GM21528 (cell line): ENCODE results near the gene MDFIC2.
"Not testable (repeated sequence)": the region's sequence is repeated elsewhere in the genome, so short reads cannot be mapped to it uniquely, and the experiment has no call there.

Experiments used
- ATAC-seq: cut with Tn5 transposase; IDR thresholded peaks from one replicate; pipeline ENCODE4 v1.9.1; 2021; ENCODE audit warnings: mild to moderate bottlenecking, moderate library complexity; ENCODE audit not compliant: unreplicated experiment, low FRiP score

The MDFIC2 gene

DNA sequence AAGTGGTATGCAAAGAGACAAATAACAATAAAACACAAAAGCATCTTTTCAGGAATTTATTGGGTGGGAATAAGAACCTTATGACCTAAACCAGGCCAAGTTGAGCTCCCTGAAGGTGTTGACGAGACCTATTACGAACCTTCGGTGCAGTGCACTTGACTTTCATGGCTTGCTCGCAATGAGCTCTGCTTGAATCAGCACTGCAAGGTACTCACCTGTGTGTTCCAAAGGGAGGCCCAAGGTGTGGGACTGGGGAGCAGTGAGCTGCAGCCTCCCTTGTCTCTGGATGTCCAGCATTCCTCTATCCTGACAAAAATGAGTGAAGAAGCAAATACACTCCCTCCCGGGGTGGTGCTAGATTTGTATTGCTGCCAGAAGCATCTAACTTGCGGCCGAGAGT is at the start of gene MDFIC2:
TSS of gene MDFIC2 (minus strand) at position 303 of the 400 bp plus-strand sequence. CDS start 665 bp downstream, outside the sequence.
- no peak for ATAC-seq

DNA sequence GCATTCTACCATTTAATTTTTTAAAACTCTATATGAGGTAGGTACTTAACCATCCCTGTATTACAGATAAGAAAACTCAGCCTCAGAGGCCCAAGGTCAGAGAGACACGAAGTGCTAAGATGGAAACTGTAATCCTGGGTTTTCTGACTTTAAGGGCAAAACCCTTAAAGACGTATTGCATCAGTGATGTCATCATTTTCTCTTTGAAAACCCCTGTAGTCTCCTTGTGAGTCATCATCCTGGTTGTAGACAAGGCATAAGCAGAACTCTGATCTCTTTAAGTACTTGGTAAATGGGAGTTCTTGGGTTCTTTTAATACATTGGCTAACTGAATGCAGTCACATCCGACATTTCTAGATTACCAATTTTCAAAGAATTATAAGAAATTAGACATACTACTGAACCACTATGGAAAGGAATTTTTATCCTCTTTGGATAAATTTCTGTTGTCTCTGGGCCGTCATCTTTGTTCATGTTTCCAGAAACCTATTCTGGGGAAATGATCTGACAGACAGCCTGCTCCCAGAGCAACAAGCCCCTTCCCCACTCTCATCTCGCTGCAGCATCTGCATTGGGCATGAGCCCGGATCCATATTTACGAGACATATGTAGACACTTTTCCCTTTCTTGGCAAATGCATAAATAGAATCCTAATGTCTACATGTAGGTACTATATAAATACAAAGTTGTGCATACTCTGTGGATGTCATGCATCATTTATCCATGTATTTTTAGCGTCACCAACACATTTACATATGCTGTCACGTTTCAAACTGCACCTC is 48.7 kb upstream of the MDFIC2 start:
- peak; percentile 58 for ATAC-seq

DNA sequence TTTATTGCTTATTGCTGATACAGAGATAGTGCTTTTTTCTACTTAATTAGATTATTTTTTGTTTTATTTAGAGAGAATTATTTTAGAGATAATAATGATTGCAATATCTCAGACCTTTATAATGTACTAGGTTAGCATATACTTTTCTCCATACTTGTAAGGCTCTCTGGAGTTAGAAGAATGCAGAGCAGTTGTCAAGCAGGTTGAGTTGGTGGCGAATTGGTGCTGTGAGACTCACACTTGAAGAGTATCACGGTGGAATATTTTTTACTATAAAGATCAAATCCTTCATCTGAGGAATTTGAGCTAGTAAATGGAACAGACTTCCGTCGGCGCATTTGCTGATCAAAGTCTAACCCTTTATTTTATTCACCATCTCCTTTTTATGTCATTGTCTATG is 47.3 kb upstream of the MDFIC2 start:
- ATAC-seq: no peak

DNA sequence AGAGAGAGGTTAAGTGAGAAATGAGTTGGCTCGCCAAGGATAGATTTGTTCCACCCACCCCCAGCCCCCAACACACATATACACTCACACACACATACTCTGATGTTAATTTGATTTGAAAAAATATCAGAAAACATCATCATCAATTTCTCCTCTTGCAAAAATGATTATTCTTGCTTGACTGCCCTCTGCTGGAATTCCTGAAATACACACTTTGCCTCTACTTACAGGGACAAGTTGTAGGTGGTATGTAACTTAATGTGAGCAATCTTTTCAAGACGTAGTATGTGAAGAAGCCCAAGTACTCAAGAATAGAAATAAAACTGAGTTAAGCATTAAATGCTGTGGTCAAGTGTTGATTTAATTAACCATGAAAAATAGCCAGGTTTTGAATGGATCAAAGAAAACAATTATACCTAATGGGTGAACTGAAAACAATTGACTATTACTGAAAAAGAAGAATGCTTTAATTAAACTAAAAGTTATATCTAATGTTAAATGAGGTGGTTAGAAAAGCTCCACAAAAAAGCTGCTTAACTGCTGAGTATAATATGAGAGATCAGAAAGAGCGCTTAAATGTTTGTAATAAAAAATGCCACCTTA is 46.6 kb upstream of the MDFIC2 start:
- no peak for ATAC-seq

DNA sequence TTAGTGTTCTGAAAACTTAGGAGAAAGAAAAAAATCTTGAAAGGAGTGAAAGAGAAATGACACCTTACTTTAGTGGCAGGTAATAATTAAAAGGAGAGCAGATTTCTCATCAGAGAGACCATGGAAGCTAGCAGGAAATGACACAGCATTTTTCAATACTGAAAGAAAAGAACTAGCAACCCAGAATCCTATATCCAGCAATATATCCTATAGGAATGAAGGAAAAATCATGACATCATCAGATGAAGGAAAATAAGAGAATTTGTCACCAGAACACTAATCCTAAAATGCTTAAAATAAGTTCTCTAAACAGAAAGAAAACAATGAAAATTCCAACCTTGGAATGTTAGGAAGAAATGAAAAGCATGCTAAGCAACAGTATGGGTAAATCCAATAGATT is 39.8 kb upstream of the MDFIC2 start:
- no peak for ATAC-seq

DNA sequence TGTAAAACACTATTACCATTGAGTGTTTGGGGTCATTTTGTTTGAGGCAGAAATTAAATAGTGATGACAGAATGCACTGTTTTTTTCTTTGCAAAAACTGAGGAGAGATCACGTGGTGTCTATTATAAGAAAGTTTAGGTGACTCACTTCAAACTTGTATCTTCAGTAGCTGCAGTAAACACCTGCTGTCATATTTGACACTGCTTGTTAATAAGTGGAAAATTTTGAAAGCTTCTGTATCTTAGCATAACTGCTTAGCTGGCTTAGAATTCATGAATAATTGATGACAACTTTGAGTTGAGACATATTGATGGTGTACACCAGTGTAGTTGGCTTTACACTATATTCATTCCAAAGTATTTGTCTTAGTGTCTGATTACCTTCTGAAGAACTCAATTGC is 29.7 kb upstream of the MDFIC2 start:
- no peak for ATAC-seq

DNA sequence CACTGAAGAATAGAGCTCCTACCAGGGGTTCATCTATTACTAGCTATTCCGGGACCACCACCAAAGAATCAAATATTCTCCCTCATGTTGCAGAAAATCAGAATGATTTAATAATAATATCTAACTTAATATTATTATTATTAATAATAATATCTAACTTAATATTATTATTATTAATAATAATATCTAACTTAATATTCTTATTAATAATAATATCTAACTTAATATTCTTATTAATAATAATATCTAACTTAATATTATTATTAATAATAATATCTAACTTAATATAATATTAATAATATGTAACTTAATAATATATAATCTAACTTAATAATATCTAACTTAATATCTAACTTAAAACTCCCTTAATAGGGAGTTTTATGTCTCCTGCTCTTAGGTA is 24.4 kb upstream of the MDFIC2 start:
- ATAC-seq: not testable (repeated sequence)

DNA sequence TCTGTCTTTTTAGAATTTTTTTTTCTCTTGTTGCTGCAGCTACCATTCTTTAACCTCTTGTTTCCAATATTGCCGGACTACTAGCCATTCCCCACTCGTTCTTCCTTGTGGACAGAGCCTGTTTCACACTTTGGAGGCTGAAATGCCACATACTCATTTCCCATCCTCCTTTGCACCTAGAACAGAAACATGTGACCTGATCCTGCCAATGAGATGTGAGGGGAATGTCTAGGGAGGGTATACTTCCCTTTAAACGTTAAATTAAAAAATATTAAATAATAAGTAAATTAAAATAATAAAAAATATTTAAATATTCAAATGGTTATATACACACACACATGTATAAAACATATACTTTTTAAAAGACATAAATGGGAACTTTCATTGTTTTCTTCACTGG is 20.6 kb upstream of the MDFIC2 start:
- ATAC-seq: no peak

DNA sequence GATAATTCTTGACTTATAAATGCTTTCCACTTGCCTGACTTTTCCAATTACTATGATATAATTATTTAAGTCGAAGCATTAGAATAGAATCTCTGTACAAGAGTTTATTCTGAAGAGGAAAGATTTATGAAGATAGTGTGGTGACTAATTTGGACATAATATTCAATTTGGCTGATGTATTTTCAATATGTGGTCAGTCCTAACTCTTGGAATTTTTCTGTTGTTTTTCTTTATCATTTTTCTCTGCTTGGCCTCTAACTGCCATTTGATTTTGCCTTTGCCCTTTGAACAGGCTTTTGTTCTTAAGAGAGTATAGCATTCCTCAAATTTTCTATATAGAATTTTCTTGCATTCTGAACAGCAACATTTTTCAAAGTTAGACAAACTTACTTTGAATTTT is 2.6 kb upstream of the MDFIC2 start:
- no peak for ATAC-seq

DNA sequence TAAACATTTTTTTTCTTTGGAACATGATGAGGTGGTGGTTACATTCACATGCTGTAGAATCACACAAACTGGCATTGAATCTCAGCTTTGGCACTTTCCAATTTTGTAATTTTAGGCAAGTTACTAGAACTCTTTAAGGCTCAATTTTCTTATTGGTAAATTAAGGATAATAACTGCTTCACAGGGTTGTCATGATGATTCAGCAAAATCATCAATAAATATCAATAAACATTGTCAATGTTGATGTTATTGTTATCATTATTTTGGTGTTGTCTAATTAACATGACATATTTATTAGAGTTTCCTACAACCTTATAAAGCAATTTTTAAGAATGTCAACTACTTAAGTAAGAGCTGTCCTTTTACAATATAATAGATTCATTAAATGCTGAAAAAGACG is 1.6 kb downstream of the MDFIC2 start:
- no peak for ATAC-seq

DNA sequence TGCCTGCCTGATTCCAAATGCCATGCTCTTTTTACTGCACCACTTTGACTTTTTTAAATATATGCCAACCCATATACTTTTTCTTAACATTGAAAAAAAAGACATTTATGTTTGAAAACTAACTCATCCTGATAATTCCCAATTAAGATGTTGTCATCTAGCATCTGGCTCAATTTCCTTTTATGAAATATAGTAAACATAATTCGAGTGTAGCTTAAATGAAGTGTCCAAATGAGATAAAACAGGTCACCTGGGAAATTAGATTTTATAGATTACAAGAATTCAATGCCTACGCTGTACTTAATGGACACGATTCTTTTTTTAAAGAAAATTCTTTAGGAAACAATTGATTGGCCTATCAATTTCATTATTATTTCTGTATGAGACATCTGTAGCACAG is 2.8 kb downstream of the MDFIC2 start:
- no peak for ATAC-seq

DNA sequence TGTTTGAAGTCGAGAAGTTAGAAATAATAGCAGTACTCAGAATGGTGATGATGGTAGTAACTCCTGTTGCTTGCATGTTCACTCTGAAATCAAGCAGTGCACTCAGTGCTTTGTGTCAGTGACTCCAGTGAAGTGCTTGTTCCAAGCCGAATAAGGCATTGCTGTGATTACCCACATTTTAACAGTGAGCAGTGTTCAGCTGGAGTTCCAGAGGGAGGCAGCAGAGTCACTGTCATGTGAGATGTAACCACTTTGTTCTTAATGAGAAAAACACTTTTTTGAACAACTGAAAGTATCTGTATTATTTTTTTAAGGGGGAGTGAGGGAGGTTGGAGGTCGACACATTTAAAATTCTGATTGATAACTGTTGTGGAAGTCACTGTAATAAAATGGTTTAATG is 3.7 kb downstream of the MDFIC2 start:
- ATAC-seq: no peak

DNA sequence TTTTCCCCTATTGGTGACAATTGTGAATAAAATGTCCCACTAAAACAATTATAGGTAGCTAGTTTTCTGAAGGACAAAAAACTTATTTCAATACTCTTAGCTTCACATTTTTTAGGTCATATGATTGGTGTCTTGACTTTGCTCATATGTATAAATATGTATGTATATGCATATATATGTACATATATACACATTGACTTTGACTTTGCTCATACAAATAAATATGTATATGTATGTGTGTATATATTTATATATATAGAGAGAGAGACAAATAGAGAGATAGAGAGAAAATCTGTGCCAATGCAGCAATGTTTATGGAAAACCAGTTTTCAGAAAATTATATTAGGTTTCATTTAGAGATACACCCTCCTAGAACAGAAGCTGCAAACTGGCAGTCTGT is 5.7 kb downstream of the MDFIC2 start:
- no peak for ATAC-seq

DNA sequence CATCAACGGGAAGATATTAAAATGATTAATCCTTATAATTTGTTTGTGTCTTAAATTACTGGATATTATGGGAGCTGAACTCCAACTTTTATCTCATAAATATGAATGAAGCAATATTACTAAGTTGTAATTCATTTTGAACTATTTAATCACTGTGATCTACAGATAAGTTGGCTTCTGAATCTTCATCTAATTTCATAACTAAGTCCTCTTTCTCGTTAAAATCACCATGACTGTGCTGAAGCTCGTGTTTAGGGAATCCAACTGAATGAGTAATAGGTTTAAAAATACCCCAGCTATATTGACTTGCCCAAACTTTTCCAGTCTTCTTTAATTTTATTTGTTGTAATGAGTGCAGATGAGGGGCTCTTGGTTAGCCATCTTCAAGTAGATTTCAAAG is 14.1 kb downstream of the MDFIC2 start:
- ATAC-seq: no peak

DNA sequence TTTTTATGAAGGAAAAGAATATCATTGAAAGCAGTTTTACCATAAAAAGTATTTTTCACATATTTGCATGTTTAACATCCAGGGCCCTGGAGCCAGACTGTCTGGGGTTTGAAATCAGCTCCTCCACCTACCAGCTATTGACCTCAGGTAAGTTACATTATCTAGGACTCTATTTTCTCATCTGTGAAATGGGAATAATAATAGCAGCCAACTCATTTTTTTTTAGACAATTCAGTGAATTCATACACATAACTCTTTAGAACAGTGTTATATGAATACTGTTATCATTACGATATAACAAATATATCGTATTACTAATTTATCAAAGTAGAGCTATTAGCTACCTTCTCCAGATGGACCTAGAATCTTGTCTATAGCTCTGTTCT is 21.3 kb downstream of the MDFIC2 start:
- no peak for ATAC-seq

DNA sequence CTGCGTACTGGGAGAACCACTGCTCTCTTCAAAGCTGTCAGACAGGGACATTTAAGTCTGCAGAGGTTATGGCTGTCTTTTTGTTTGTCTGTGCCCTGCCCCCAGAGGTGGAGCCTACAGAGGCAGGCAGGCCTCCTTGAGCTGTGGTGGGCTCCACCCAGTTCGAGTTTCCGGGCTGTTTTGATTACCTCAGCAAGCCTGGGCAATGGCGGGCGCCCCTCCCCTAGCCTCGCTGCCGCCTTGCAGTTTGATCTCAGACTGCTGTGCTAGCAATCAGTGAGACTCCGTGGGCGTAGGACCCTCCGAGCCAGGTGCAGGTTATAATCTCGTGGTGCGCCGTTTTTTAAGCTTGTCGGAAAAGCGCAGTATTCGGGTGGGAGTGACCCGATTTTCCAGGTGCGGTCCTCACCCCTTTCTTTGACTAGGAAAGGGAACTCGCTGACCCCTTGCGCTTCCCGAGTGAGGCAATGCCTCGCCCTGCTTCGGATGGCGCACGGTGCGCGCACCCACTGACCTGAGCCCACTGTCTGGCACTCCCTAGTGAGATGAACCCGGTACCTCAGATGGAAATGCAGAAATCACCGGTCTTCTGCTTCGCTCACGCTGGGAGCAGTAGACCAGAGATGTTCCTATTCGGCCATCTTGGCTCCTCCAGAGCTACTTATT is 21.9 kb downstream of the MDFIC2 start:
- ATAC-seq: not testable (repeated sequence)

DNA sequence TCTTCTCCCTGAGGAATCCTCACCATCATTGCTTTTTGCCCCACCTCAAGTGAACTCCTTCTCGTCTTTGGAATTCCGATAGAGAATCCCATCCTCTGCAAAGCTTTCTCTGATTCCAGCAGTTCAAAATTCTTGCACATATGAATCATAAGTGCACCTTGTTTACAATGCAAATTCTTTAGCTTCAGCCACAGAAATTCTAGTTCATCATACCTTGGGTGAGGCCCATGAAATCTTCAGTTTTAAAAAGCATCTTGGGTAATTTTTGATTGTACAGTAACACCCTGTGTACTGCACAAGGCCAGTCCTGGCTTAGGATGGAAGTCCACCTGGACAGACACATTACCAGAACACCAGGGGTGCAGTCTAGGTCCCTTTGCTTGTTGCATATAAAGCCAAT is 30.8 kb downstream of the MDFIC2 start:
- ATAC-seq: no peak

DNA sequence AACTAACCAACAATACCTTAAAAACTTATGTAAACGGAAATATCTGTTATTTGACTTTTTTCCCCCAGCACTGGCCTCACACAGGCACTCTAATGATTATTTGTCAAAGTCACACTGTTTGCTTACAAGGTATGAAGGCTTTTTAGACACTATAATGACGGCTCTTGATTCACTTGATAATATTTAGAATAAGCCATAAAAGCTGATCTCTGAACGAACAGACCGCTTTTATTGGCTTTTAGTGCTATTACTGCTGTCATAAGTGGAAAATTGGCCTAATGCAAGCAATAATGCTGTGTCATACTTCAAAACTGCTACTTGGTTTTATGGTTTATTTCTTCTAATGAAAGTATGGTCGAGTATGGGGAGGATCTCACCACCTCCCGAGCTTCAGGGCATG is 35.1 kb downstream of the MDFIC2 start:
- no peak for ATAC-seq

DNA sequence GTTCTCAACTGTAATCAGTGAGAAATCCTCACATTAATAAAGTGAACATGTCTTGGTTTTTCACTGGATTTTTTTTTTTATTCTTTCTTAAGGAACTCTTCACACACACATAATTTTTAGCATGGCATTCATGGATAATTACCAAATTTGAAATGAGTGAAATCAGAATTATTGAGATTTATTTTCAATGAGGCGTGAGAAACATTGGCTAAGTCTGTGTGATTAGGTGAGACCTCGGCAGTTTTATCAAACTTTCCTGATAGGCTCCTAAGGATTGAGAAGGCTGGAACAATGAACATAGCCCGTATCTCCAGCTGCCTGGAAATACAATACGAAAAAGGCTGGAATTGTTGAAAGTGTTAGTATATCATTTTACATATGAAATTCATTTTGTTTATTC is 35.5 kb downstream of the MDFIC2 start:
- no peak for ATAC-seq

DNA sequence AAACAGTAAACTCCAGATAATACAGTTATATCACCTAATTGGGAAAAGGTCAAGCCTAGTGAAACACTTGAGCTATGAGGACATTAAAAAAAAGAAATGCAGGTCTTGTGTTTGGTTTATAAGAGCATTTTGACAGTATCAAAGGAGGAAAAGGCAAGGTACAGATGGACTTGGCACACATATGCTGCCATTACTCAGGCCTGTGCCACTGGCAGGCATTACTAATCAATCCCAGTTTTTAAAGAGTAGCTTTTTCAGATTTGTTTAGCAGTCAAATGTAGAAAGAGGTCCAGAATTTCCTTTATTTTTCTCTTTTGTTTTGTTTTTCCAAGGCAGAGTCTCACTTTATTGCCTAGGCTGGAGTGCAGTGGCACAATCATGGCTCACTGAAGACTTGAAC is 38.9 kb downstream of the MDFIC2 start:
- ATAC-seq: no peak

DNA sequence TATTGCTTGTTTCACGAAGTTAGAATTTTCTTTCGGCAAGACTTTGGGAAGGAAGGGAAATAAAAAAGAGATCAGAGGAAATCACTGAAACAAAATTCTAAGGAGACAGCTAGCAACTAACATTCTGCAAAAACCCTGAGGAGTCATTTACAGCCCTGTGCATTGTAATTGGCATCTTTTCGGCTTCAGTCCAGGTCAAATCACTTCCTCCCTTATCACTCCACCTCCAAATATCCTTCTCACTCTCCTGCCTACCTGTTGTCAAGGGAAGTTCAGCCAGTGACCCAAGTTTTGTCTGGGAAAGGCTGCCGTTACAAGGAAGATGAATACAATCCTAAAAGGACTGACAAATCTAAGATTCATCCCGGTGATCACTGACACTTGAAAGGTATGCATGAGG is 39.6 kb downstream of the MDFIC2 start:
- ATAC-seq: no peak
